SK-N-SH treated with all-trans-retinoic acid at 6 μM for 48 hours (cell line): ENCODE data around the gene ZSCAN2.

Experiments
- CREB5 ChIP-seq: fragments of 250-450 bp; sonication (Bioruptor Pico); IDR thresholded peaks from 2 replicates; pipeline ENCODE4 v1.5.1; 2020; ENCODE audit warnings: low read depth, mild to moderate bottlenecking, moderate library complexity
- CSDC2 ChIP-seq: fragments of 250-450 bp; sonication (Bioruptor Pico); IDR thresholded peaks from 2 replicates; pipeline ENCODE4 v1.5.0; 2020; ENCODE audit warnings: mild to moderate bottlenecking, moderate library complexity
- ESRRG ChIP-seq: fragments of 250-450 bp; sonication (Bioruptor Pico); IDR thresholded peaks from 2 replicates; pipeline ENCODE4 v1.6.1; 2021; ENCODE audit warnings: mild to moderate bottlenecking
- ISL1 ChIP-seq: fragments of 250-450 bp; sonication (Bioruptor Pico); IDR thresholded peaks from 2 replicates; pipeline ENCODE4 v2.1.2; 2022; ENCODE audit warnings: mild to moderate bottlenecking, moderate library complexity
- OSR1 ChIP-seq: fragments of 250-450 bp; sonication (Bioruptor Pico); IDR thresholded peaks from 2 replicates; pipeline ENCODE4 v1.8.0; 2022; ENCODE audit warnings: moderate library complexity, mild to moderate bottlenecking, inconsistent platforms
- PATZ1 ChIP-seq: fragments of 250-450 bp; sonication (Bioruptor Pico); IDR thresholded peaks from 2 replicates; pipeline ENCODE4 v1.8.0; 2020; ENCODE audit warnings: mild to moderate bottlenecking, moderate library complexity, borderline replicate concordance
- PPARA ChIP-seq: fragments of 250-450 bp; sonication (Bioruptor Pico); IDR thresholded peaks from 2 replicates; pipeline ENCODE4 v1.5.0; 2020; ENCODE audit warnings: mild to moderate bottlenecking, borderline replicate concordance
- SNAI2 ChIP-seq: fragments of 250-450 bp; sonication (Bioruptor Pico); IDR thresholded peaks from 2 replicates; pipeline ENCODE4 v1.5.0; 2020; ENCODE audit warnings: mild to moderate bottlenecking, moderate library complexity
- ZFP3 ChIP-seq: fragments of 250-450 bp; sonication (Bioruptor Pico); IDR thresholded peaks from 2 replicates; pipeline ENCODE4 v1.5.0; 2020; ENCODE audit warnings: mild to moderate bottlenecking, moderate library complexity
- ZFP30 ChIP-seq: fragments of 450-650 bp; formaldehyde crosslinking; IDR thresholded peaks from 2 replicates; pipeline ENCODE4 v1.5.0; 2022; ENCODE audit warnings: mild to moderate bottlenecking, moderate library complexity
- ZNF565 ChIP-seq: fragments of 450-650 bp; formaldehyde crosslinking; conservative IDR thresholded peaks from 2 replicates; pipeline ENCODE4 v1.5.0; 2020; ENCODE audit warnings: low read depth, mild to moderate bottlenecking, moderate library complexity
- ZNF8 ChIP-seq: fragments of 450-650 bp; formaldehyde crosslinking; IDR thresholded peaks from 2 replicates; pipeline ENCODE4 v1.5.0; 2020; ENCODE audit warnings: mild to moderate bottlenecking, moderate library complexity

- no peak for TF ChIP-seq ISL1 (CRISPR knock-in tag)
- TF ChIP-seq CSDC2: no peak
- TF ChIP-seq CREB5: no peak
- no peak for TF ChIP-seq OSR1 (CRISPR knock-in tag)
- no peak for TF ChIP-seq ZNF565 (CRISPR knock-in tag)
- TF ChIP-seq PPARA: no peak
- no peak for TF ChIP-seq ZNF8 (CRISPR knock-in tag)
- no peak for TF ChIP-seq SNAI2
- TF ChIP-seq PATZ1 (CRISPR knock-in tag): no peak
- no peak for TF ChIP-seq ZFP30 (CRISPR knock-in tag)
- TF ChIP-seq ESRRG (CRISPR knock-in tag): no peak
- no peak for TF ChIP-seq ZFP3
Observed at GRCh38 chr15:84594617-84595290, 6.1 kb upstream of the ZSCAN2 start.
